Ovary (tissue), 9 donors: Measurements from ENCODE around the gene COL27A1. TPM values are rescaled to one million over a fixed set of nuclear protein-coding genes. Genes with fewer than 3 reads are reported as not detected.
A peak's percentile ranks its signal among the peaks of the same experiment; 100 is the strongest.

Experiments used
- DNase-seq, 5 donors: peaks; one replicate each; pipeline ENCODE4 v3.0.0-alpha.2; 2019 to 2020
- H3K27ac ChIP-seq, 2 donors: fragments of 200-600 bp; one replicate each; pipeline versions ENCODE4 v1.5.1 to v1.8.0; 2019 to 2022
- H3K27me3 ChIP-seq: fragments of 200-600 bp; one replicate; pipeline ENCODE4 v1.8.0; 2022
- H3K36me3 ChIP-seq: fragments of 200-600 bp; sonication (generic); one replicate; pipeline ENCODE4 v1.5.1; 2019
- H3K4me1 ChIP-seq: one replicate; pipeline ENCODE4 v1.8.1; 2013; ENCODE audit warnings: mild to moderate bottlenecking, moderate library complexity; ENCODE audit not compliant: insufficient read depth
- H3K4me3 ChIP-seq: fragments of 200-600 bp; sonication (generic); one replicate; pipeline ENCODE4 v1.5.1; 2017
- H3K9me3 ChIP-seq, 2 donors: fragments of 200-600 bp in 1 of 2; sonication (generic) in 1 of 2; one replicate each; pipeline versions ENCODE4 v1.5.1 to v1.8.1; 2013 to 2019; ENCODE audit warnings: mild to moderate bottlenecking in 1 of 2, moderate library complexity in 1 of 2
- EP300 ChIP-seq: sonication (generic); formaldehyde crosslinking; IDR thresholded peaks from one replicate; pipeline ENCODE4 v1.6.1; 2017; ENCODE audit warnings: antibody characterized with exemption
- POLR2A ChIP-seq: fragments of 450-650 bp; IDR thresholded peaks from one replicate; pipeline ENCODE4 v1.6.1; 2017; ENCODE audit warnings: antibody characterized with exemption, mild to moderate bottlenecking, moderate library complexity
- WGBS, 3 donors: extraction: QIAGEN DNeasy Blood & Tissue Kit in 1 of 3; methylation state at CpG; one replicate each; pipeline versions ENCODE4 v1.1.5 to v1.1.7; 2013 to 2017; 5-methylcytosine and 5-hydroxymethylcytosine counted together
- intact Hi-C, 4 donors: fragments of 100-400 bp; cut with DNase I; formaldehyde crosslinking; loops; one replicate each; pipeline versions ENCODE4 v1.11.0 to v1.15.1; 2022 to 2023
- polyA plus RNA-seq, 2 donors: library from polyadenylated mRNA; stranded (reverse); fragments of 200-250 nt in 1 of 2; fragments of 350-450 nt in 1 of 2; fragmentation: Illumina TruSeq in 1 of 2; extraction: RNeasy Lipid Tissue Mini Kit (QIAGEN cat#74804) in 1 of 2; gene quantifications; one replicate each; pipeline ENCODE4 v1.2.3, GENCODE V29; 2013 to 2014
- total RNA-seq, 7 donors: library from RNA; depleted of rRNA in 2 of 7; stranded (reverse); fragments of >200 nt in 2 of 7; fragmentation: NEBNext Ultra II Directional in 3 of 7; extraction: Animal tissue kit (Norgen Biotek cat#: 25700) in 3 of 7; gene quantifications; one replicate each; pipeline versions ENCODE4 v1.1.0 to v1.2.4, GENCODE V29; 2016 to 2023
- TF ChIP-seq, protein P1 (sequence below), 3 donors: fragments of 450-650 bp in 2 of 3; fragments of 200-600 bp in 1 of 3; IDR thresholded peaks; one replicate each; pipeline versions ENCODE4 v1.5.1 to v1.8.0; 2016 to 2022; ENCODE audit warnings: antibody characterized with exemption in 3 of 3, mild to moderate bottlenecking in 1 of 3
- donor health status: DM: no; HTN: no; CAD: no; lungs with moderate emphysema.
- donor health status: DM: no; HTN: no; CAD: no.
- donor health status: Bipolar disorder and iron deficiency.
- donor health status: DM: yes; HTN: yes; CAD: no.
- donor health status: DM: no; HTN: no; CAD: no.
- donor health status: DM: yes; HTN: yes; CAD: no.

The COL27A1 gene
- total and polyA plus RNA-seq, 9 donors = 5.2 to 91.2 (median 16.8) TPM

DNA sequence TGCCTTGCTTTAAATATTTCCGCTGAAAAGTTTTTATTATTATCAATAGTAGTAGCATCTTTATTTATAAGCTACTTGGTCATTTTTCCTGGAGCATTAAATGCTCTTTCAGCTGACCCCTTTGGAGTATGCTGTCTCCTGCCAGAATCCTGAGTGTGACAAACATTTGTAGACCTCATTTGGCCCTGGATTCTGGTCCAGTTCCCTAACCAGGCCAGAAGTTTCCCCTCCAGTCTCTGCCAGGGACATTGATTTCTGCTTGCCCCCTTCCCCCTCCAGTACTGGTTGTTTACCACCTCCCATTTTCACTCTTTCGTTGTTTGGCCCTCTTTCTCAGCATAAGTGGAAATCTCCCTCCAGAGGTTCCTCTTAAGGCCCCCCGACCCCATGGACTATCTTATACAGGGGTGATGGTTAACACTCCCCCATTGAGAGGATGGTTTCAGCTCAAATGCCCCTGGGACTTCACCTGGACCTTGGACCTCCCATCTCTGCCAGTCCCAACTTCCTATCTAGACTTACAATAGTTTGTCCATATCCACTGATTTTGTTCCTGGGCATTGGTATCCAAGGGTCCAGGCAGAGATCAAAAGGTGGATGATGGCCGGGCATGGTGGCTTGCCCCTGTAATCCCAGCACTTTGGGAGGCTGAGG lies 24.6 kb upstream of the COL27A1 start:
- Histone ChIP-seq H3K27ac (no peak overlapping the region), H3K4me3 (no peak overlapping the region), H3K4me1 (peaks cover 3% of the 10 kb centered on the region), H3K9me3 (no peaks in the 10 kb centered on the region), H3K27me3 (no peaks in the 10 kb centered on the region), H3K36me3 (no peaks in the 10 kb centered on the region)
- intact Hi-C loops = no loop called here
- WGBS, 3 donors = 86 to 88% (median 86%) methylated on average over 4 of the region's 4 CpGs
- no peak for DNase-seq
- TF ChIP-seq, protein P1, sequence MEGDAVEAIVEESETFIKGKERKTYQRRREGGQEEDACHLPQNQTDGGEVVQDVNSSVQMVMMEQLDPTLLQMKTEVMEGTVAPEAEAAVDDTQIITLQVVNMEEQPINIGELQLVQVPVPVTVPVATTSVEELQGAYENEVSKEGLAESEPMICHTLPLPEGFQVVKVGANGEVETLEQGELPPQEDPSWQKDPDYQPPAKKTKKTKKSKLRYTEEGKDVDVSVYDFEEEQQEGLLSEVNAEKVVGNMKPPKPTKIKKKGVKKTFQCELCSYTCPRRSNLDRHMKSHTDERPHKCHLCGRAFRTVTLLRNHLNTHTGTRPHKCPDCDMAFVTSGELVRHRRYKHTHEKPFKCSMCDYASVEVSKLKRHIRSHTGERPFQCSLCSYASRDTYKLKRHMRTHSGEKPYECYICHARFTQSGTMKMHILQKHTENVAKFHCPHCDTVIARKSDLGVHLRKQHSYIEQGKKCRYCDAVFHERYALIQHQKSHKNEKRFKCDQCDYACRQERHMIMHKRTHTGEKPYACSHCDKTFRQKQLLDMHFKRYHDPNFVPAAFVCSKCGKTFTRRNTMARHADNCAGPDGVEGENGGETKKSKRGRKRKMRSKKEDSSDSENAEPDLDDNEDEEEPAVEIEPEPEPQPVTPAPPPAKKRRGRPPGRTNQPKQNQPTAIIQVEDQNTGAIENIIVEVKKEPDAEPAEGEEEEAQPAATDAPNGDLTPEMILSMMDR (IDR thresholded peaks at IDR 0.05) = no peak
- TF ChIP-seq EP300 (no peak), POLR2A (no peak)

- H3K36me3 ChIP-seq = no peaks in the 10 kb centered on the region
- no peak overlapping the region for H3K4me3 ChIP-seq
- no peaks in the 10 kb centered on the region for H3K9me3 ChIP-seq
- H3K27me3 ChIP-seq = no peaks in the 10 kb centered on the region
- no peak overlapping the region for H3K27ac ChIP-seq
- TF ChIP-seq EP300 (no peak), POLR2A (no peak)
- TF ChIP-seq, protein P1 (IDR thresholded peaks at IDR 0.05) = no peak
- intact Hi-C loops = no loop called here
- H3K4me1 ChIP-seq = peaks cover 3% of the 10 kb centered on the region
- 59 to 72% (median 68%) methylated on average over 10 of the region's 10 CpGs for WGBS, 3 donors
- DNase-seq = peak in 1 of 5 donors; percentile 44
These were observed 23.4 kb upstream of the COL27A1 start for GRCh38 chr9:114131808-114132549.

GRCh38 chr9:114132550-114132918 lies 22.8 kb upstream of the COL27A1 start:
- Histone ChIP-seq H3K36me3 (no peaks in the 10 kb centered on the region), H3K27ac (no peak overlapping the region), H3K4me3 (no peak overlapping the region), H3K9me3 (no peaks in the 10 kb centered on the region), H3K27me3 (no peaks in the 10 kb centered on the region), H3K4me1 (peaks cover 3% of the 10 kb centered on the region)
- intact Hi-C loops = no loop called here
- TF ChIP-seq EP300 = no peak
- no peak for TF ChIP-seq POLR2A
- TF ChIP-seq, protein P1 (IDR thresholded peaks at IDR 0.05) = no peak
- no peak for DNase-seq
- 59 to 87% (median 75%) methylated on average over 7 of the region's 7 CpGs for WGBS, 3 donors

- Histone ChIP-seq H3K27me3 (no peaks in the 10 kb centered on the region), H3K9me3 (no peaks in the 10 kb centered on the region), H3K27ac (no peak overlapping the region), H3K36me3 (no peaks in the 10 kb centered on the region), H3K4me1 (peaks cover 3% of the 10 kb centered on the region), H3K4me3 (no peak overlapping the region)
- intact Hi-C loops = no loop called here
- WGBS, 3 donors = 76 to 85% (median 80%) methylated on average over 5 of the region's 5 CpGs
- TF ChIP-seq, protein P1 (IDR thresholded peaks at IDR 0.05) = no peak
- TF ChIP-seq EP300 = no peak
- no peak for TF ChIP-seq POLR2A
- DNase-seq = no peak
These were observed 20.4 kb upstream of the COL27A1 start for GRCh38 chr9:114134827-114135396.
